Suprapubic skin (tissue), 4 donors: Measurements from ENCODE around the gene DMRTC2. TPM values are rescaled to one million over a fixed set of nuclear protein-coding genes. Genes with fewer than 3 reads are reported as not detected.

Experiments used
- DNase-seq, 2 donors: peaks; one replicate each; pipeline ENCODE4 v3.0.0-alpha.2; 2019; ENCODE audit warnings: low spot score in 2 of 2
- H3K27ac ChIP-seq: fragments of 200-600 bp; sonication (generic); one replicate; pipeline ENCODE4 v1.5.1; 2019
- H3K27me3 ChIP-seq: fragments of 200-600 bp; sonication (generic); one replicate; pipeline ENCODE4 v1.5.1; 2019
- H3K36me3 ChIP-seq: fragments of 200-600 bp; sonication (generic); one replicate; pipeline ENCODE4 v1.5.1; 2019
- H3K4me1 ChIP-seq: fragments of 200-600 bp; sonication (generic); one replicate; pipeline ENCODE4 v1.5.1; 2019
- H3K4me3 ChIP-seq: fragments of 200-600 bp; sonication (generic); one replicate; pipeline ENCODE4 v1.5.1; 2019; ENCODE audit warnings: mild to moderate bottlenecking
- H3K9me3 ChIP-seq: fragments of 200-600 bp; sonication (generic); one replicate; pipeline ENCODE4 v1.5.1; 2019
- EP300 ChIP-seq: sonication (generic); formaldehyde crosslinking; IDR thresholded peaks from one replicate; pipeline ENCODE4 v1.6.1; 2017; ENCODE audit warnings: antibody characterized with exemption
- POLR2A ChIP-seq, 2 donors: fragments of 450-650 bp; IDR thresholded peaks; one replicate each; pipeline ENCODE4 v1.6.1; 2017; ENCODE audit warnings: antibody characterized with exemption in 2 of 2, mild to moderate bottlenecking in 2 of 2, moderate library complexity in 2 of 2
- POLR2AphosphoS5 ChIP-seq, 3 donors: sonication (generic); formaldehyde crosslinking; IDR thresholded peaks; one replicate each; pipeline ENCODE4 v1.6.1; 2017; ENCODE audit warnings: antibody characterized with exemption in 3 of 3
- WGBS: methylation state at CpG from one replicate; pipeline ENCODE4 v1.1.5; 2018; 5-methylcytosine and 5-hydroxymethylcytosine counted together
- total RNA-seq, 4 donors: library from RNA; depleted of rRNA; stranded (reverse); fragments of >200 nt; gene quantifications; one replicate each; pipeline ENCODE4 v1.1.0, GENCODE V29; 2016
- TF ChIP-seq, protein P1 (sequence below), 2 donors: fragments of 200-600 bp in 1 of 2; fragments of 450-650 bp in 1 of 2; sonication (generic) in 1 of 2; IDR thresholded peaks; one replicate each; pipeline ENCODE4 v1.5.1; 2016 to 2019; ENCODE audit warnings: antibody characterized with exemption in 2 of 2, mild to moderate bottlenecking in 1 of 2, moderate library complexity in 1 of 2

Gene DMRTC2
- total RNA-seq, 4 donors from 2014 or later = not detected

DNA sequence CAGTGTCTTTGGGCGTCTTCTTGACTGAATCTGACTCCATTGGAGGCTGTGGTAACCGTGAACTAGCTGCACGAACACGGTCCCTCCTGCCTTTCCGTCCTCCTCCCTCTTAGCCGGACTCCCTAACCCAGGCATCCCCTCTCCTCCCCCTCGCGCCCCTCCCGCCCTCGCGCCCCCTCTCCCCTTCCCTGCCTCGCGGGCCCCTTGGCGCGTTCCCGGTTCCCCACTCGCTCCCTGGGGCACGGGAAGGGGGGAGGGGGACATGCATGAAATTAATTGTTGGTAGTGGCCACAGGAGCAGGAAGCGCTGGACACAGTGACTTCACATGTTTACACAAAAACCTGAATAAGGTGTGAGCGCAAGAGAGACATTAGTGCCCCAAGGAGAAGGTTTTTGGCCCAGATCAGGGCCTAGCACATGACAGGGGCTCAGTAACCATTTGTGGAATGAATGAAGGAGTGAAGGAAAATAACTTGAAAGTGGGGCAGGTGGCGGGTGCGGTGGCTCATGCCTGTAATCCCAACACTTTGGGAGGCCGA lies 279 bp downstream of the DMRTC2 start:
- H3K36me3 ChIP-seq = no peaks in the 10 kb centered on the region
- no peak for TF ChIP-seq EP300
- TF ChIP-seq POLR2A (IDR thresholded peaks at IDR 0.05) = no peak
- TF ChIP-seq POLR2AphosphoS5 (IDR thresholded peaks at IDR 0.05) = no peak
- TF ChIP-seq, protein P1, sequence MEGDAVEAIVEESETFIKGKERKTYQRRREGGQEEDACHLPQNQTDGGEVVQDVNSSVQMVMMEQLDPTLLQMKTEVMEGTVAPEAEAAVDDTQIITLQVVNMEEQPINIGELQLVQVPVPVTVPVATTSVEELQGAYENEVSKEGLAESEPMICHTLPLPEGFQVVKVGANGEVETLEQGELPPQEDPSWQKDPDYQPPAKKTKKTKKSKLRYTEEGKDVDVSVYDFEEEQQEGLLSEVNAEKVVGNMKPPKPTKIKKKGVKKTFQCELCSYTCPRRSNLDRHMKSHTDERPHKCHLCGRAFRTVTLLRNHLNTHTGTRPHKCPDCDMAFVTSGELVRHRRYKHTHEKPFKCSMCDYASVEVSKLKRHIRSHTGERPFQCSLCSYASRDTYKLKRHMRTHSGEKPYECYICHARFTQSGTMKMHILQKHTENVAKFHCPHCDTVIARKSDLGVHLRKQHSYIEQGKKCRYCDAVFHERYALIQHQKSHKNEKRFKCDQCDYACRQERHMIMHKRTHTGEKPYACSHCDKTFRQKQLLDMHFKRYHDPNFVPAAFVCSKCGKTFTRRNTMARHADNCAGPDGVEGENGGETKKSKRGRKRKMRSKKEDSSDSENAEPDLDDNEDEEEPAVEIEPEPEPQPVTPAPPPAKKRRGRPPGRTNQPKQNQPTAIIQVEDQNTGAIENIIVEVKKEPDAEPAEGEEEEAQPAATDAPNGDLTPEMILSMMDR (IDR thresholded peaks at IDR 0.05) = no peak
- H3K4me1 ChIP-seq = no peaks in the 10 kb centered on the region
- H3K9me3 ChIP-seq = no peaks in the 10 kb centered on the region
- no peak for DNase-seq
- 90% methylated on average over 23 of the region's 23 CpGs for WGBS
- no peak overlapping the region for H3K27ac ChIP-seq
- no peak overlapping the region for H3K4me3 ChIP-seq
- H3K27me3 ChIP-seq = peaks cover 23% of the 10 kb centered on the region

DNA sequence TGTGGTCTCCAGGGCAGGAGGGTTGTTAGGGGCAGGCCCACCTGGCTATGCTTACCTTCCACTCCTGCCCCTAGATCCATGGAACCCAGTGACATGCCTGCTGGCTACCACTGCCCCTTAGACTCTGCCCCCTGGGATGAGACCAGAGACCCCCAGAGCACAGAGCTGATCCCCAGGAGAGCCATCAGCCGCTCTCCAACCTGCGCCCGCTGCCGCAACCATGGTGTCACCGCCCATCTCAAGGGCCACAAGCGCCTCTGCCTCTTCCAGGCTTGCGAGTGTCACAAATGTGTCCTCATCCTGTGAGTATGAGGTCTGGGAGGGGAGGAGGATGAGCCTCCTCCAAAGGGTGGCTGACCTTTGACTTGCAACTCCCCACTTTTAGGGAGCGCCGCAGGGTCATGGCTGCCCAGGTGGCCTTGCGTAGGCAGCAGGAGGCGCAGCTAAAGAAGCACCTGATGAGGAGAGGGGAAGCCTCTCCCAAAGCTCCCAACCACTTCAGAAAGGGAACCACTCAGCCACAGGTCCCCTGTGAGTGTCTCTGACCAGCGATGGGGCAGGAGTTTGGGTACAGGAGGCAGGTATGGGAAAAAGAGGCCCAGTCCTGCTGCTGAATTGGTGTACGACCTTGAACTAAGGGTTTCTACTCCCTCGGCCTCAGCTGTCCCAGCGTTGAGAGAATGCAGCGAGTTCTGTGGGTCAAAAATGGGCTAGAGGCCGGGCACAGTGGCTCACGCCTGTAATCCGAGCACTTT lies 2.7 kb downstream of the DMRTC2 start:
- no peaks in the 10 kb centered on the region for H3K9me3 ChIP-seq
- no peak for DNase-seq
- 90% methylated on average over 16 of the region's 19 CpGs for WGBS
- no peak overlapping the region for H3K27ac ChIP-seq
- no peak overlapping the region for H3K4me3 ChIP-seq
- H3K36me3 ChIP-seq = no peaks in the 10 kb centered on the region
- TF ChIP-seq POLR2AphosphoS5 (IDR thresholded peaks at IDR 0.05) (no peak), EP300 (no peak), POLR2A (IDR thresholded peaks at IDR 0.05) (no peak)
- TF ChIP-seq, protein P1 (IDR thresholded peaks at IDR 0.05) = no peak
- H3K27me3 ChIP-seq = peaks cover 8% of the 10 kb centered on the region
- H3K4me1 ChIP-seq = no peaks in the 10 kb centered on the region

DNA sequence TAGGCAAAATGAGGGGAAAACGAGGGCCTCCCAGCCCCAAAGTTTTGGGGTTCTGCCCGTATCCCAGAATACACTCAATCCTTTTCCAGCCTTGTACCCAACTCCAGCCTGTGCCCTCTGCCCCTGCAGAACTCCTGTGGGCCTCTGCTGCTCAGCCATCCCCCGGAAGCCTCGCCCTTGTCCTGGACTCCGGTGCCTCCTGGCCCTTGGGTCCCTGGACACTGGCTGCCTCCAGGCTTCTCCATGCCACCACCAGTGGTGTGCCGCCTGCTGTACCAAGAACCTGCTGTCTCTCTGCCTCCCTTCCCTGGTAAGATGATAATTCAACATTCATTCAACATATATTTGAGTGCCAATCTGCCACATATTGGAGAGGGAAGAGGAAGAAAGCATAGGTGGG lies 3.8 kb downstream of the DMRTC2 start:
- H3K27me3 ChIP-seq = peaks cover 8% of the 10 kb centered on the region
- H3K4me3 ChIP-seq = no peak overlapping the region
- no peaks in the 10 kb centered on the region for H3K36me3 ChIP-seq
- DNase-seq = no peak
- TF ChIP-seq, protein P1 (IDR thresholded peaks at IDR 0.05) = no peak
- TF ChIP-seq EP300 = no peak
- no peak for TF ChIP-seq POLR2AphosphoS5 (IDR thresholded peaks at IDR 0.05)
- no peak for TF ChIP-seq POLR2A (IDR thresholded peaks at IDR 0.05)
- no peaks in the 10 kb centered on the region for H3K4me1 ChIP-seq
- no peak overlapping the region for H3K27ac ChIP-seq
- no peaks in the 10 kb centered on the region for H3K9me3 ChIP-seq
- WGBS = 89% methylated on average over 6 of the region's 6 CpGs

- no peak overlapping the region for H3K4me3 ChIP-seq
- no peak overlapping the region for H3K27ac ChIP-seq
- peaks cover 8% of the 10 kb centered on the region for H3K27me3 ChIP-seq
- TF ChIP-seq POLR2AphosphoS5 (IDR thresholded peaks at IDR 0.05) (no peak), POLR2A (IDR thresholded peaks at IDR 0.05) (no peak), EP300 (no peak)
- TF ChIP-seq, protein P1 (IDR thresholded peaks at IDR 0.05) = no peak
- H3K4me1 ChIP-seq = no peaks in the 10 kb centered on the region
- DNase-seq = no peak
- H3K36me3 ChIP-seq = no peaks in the 10 kb centered on the region
- no peaks in the 10 kb centered on the region for H3K9me3 ChIP-seq
- 94% methylated on average over 2 of the region's 2 CpGs for WGBS
Measured at GRCh38 chr19:41849067-41849466, 4.2 kb downstream of the DMRTC2 start.

- peaks cover 4% of the 10 kb centered on the region for H3K27me3 ChIP-seq
- H3K4me3 ChIP-seq = no peak overlapping the region
- TF ChIP-seq, protein P1 (IDR thresholded peaks at IDR 0.05) = no peak
- TF ChIP-seq POLR2AphosphoS5 (IDR thresholded peaks at IDR 0.05) (no peak), EP300 (no peak), POLR2A (IDR thresholded peaks at IDR 0.05) (no peak)
- WGBS = 62% methylated on average over 5 of the region's 5 CpGs
- no peaks in the 10 kb centered on the region for H3K4me1 ChIP-seq
- no peak for DNase-seq
- no peaks in the 10 kb centered on the region for H3K36me3 ChIP-seq
- H3K27ac ChIP-seq = no peak overlapping the region
- no peaks in the 10 kb centered on the region for H3K9me3 ChIP-seq
Measured at GRCh38 chr19:41850381-41850780, 5.5 kb downstream of the DMRTC2 start.
